Kidney epithelial cell (primary cell): ENCODE data around the gene ACSS2. TPM values are rescaled to one million over a fixed set of nuclear protein-coding genes. Genes with fewer than 3 reads are reported as not detected.

Source experiments
- DNase-seq: peaks from one replicate; pipeline ENCODE4 v3.0.0-alpha.2; 2010; ENCODE audit warnings: low read depth
- H3K27me3 ChIP-seq: 2 replicates; pipeline ENCODE4 v1.6.0; 2011; ENCODE audit warnings: low read length; ENCODE audit not compliant: control insufficient read depth, insufficient read depth
- H3K36me3 ChIP-seq: 2 replicates; pipeline ENCODE4 v1.5.1; 2011; ENCODE audit warnings: low read length; ENCODE audit not compliant: control insufficient read depth, insufficient read depth
- H3K4me3 ChIP-seq: 2 replicates; pipeline ENCODE4 v1.5.1; 2011; ENCODE audit warnings: low read depth, mild to moderate bottlenecking, control low read depth, low read length
- total RNA-seq: library from RNA; depleted of rRNA; stranded (reverse); fragments of >200 nt; gene quantifications from 2 replicates; pipeline ENCODE4 v1.2.3, GENCODE V29; 2015
- TF ChIP-seq, protein P1 (sequence below): IDR thresholded peaks from 2 replicates; pipeline ENCODE4 v1.5.1; 2011; ENCODE audit warnings: mild to moderate bottlenecking, moderate library complexity, low read length, control low read depth, inconsistent platforms; ENCODE audit not compliant: insufficient read depth, poor library complexity, severe bottlenecking

ACSS2 gene
- total RNA-seq, 1 donor from 2014 or later, result 29.2 TPM

DNA sequence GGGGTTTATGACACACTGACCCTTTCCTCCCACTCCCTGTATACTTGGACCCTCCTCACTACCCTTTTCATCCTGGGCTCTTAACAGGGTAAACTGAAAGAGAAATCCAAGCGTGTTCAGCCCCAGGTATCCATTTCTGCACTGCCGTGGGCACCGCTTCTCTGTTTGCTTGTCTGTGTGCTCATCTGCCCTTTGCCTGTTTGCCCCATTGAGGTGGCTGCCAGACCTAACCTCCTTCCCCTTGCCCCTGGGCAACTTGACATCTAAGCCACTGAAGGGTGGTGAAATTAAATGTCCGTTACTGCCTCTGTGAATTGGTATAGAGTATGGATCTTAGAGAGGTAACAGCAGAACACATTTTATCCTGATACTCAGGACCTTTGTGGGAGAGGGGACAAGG, 38.7 kb downstream of the ACSS2 start:
- no peak for DNase-seq
- Histone ChIP-seq H3K27me3 (no peaks in the 10 kb centered on the region), H3K4me3 (no peak overlapping the region), H3K36me3 (no peaks in the 10 kb centered on the region)
- TF ChIP-seq, protein P1, sequence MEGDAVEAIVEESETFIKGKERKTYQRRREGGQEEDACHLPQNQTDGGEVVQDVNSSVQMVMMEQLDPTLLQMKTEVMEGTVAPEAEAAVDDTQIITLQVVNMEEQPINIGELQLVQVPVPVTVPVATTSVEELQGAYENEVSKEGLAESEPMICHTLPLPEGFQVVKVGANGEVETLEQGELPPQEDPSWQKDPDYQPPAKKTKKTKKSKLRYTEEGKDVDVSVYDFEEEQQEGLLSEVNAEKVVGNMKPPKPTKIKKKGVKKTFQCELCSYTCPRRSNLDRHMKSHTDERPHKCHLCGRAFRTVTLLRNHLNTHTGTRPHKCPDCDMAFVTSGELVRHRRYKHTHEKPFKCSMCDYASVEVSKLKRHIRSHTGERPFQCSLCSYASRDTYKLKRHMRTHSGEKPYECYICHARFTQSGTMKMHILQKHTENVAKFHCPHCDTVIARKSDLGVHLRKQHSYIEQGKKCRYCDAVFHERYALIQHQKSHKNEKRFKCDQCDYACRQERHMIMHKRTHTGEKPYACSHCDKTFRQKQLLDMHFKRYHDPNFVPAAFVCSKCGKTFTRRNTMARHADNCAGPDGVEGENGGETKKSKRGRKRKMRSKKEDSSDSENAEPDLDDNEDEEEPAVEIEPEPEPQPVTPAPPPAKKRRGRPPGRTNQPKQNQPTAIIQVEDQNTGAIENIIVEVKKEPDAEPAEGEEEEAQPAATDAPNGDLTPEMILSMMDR, result no peak

DNA sequence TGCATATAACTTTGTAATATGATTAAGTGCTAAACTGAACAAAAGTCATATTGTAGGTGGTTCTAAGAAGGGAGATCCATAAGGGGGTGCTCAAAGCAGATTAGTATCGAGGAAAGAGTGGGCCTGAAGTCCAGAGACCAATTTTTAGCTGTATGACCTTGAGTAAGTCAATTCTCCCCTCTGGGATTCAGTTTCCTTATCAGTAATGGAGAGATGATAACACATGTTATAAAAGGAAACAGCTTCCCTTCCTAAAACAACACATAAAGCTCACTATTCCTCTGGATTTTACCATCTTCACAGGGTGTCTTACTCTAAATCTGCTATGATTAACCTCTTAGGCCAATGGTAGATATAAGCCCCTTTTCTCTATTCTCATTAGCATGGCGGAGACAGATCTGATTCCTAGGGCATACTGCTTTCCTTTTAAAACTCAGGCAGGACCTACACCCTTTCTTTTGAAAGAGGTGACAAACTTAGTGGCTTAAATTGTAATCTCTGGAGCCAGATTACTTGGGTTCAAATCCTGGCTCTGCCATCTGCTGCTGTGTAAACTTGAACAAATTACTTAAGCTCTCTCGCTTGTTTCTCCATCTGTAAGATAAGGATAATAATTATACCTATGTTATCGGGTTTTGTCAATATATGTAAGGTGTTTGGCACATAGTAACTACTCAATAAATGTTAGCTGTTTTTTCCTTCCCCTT, 39.5 kb downstream of the ACSS2 start:
- no peaks in the 10 kb centered on the region for H3K36me3 ChIP-seq
- no peaks in the 10 kb centered on the region for H3K27me3 ChIP-seq
- TF ChIP-seq, protein P1, result no peak
- H3K4me3 ChIP-seq, result no peak overlapping the region
- DNase-seq, result no peak

DNA sequence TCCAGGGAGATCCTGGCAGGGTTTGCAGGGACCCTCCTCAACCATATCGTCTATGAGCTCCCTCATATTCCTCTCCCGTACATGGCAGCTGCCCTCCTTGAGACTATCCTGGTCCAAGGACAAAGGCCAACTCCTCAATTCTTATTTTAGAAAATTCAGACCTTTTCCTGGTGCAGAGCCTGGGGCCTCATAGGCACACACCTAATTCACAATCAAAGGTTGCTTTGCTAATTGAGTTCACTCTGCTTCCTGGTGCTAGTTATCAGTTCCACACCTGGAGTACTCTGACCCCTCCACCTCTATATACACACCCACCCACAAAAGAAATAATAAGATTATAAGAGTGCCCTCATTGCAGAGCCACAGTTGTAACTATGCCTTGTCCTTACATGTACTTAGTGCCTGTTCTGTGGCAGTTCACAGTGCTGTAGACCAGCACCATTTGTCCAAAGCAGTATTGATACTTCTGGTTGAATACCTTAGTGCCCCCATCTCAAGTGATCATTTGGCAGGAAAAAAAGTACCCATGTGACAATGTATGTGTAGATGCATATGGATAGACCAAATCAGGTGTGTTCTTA, 40.5 kb downstream of the ACSS2 start:
- Histone ChIP-seq H3K27me3 (no peaks in the 10 kb centered on the region), H3K4me3 (no peak overlapping the region), H3K36me3 (no peaks in the 10 kb centered on the region)
- TF ChIP-seq, protein P1, result no peak
- DNase-seq, result no peak

DNA sequence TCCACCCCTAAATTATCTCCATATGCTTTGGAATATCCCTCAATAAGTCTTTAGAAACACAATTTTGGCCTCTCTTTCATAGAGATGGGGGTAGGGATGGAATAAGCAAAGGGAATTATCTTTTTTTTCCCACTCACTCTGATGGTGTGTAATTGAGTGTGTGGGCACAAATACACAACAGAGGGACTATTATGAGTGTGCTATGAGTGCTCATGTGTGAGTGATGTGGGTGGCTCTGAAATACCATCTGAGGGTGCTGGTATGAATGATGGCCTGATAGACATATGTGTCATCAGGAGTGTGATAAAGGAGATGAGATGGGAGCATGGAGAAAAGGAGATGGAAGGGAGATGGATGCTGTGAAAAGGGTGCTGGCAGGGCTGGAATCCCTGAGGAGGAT, 43.6 kb downstream of the ACSS2 start:
- no peaks in the 10 kb centered on the region for H3K27me3 ChIP-seq
- TF ChIP-seq, protein P1, result no peak
- H3K36me3 ChIP-seq, result no peaks in the 10 kb centered on the region
- no peak for DNase-seq
- no peak overlapping the region for H3K4me3 ChIP-seq

DNA sequence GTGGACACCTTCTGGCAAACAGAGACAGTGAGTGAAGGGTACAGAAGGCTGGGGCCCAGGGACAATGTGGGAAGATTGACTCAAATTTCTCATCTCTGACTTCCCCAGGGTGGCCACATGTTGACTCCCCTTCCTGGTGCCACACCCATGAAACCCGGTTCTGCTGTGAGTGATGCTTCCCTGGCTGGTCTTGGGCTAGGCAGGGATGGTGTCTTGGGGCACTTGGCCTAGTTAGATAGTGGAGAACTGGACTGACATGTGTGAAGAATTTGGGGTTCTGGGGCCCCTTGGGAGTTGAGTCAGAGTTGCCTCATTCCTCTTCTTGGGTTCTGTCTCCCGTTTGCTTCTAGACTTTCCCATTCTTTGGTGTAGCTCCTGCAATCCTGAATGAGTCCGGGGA, 45.0 kb downstream of the ACSS2 start:
- Histone ChIP-seq H3K36me3 (peaks cover 1% of the 10 kb centered on the region), H3K4me3 (no peak overlapping the region), H3K27me3 (no peaks in the 10 kb centered on the region)
- no peak for DNase-seq
- TF ChIP-seq, protein P1, result no peak
